ENCODE results near the gene MACROH2A2.

DNA sequence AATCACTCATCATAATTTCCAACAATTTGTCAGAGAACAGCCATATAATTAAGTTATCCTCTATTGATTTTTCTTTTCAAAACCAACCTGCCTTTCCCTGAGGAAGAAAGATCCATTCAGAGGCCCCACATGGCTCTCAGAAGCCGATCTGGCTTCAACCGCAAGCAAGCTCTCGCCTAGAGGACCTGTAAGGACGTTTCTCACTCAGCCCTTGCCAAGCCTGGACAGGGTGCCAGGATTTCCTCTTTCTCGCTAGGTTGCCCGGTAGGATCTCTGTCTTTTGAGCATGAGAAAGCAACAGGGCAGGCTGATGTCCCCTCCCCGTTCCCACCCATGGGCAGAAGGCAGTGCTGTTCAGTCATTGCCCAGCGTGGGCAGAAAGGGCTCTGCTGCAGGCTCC is 67.0 kb downstream of the MACROH2A2 start:
- no peak for TF ChIP-seq RAD21 (IDR thresholded peaks at IDR 0.05; ENCODE audit: low read length)
- no peak for TF ChIP-seq CTCF (conservative IDR thresholded peaks at IDR 0.05; ENCODE audit: low read depth, low read length)
- TF ChIP-seq MAZ (IDR thresholded peaks at IDR 0.05; ENCODE audit: borderline replicate concordance, low read depth, low read length): no peak
- no peak for TF ChIP-seq POLR2A (IDR thresholded peaks at IDR 0.05; ENCODE audit: low read depth, low read length)
- TF ChIP-seq RFX5 (IDR thresholded peaks at IDR 0.05; ENCODE audit: low read depth, low read length): no peak
- TF ChIP-seq MAFK (IDR thresholded peaks at IDR 0.05; ENCODE audit: low read depth, low read length): no peak
- TF ChIP-seq MXI1 (IDR thresholded peaks at IDR 0.05; ENCODE audit: borderline replicate concordance, low read depth, low read length): no peak
- TF ChIP-seq SMC3 (IDR thresholded peaks at IDR 0.05; ENCODE audit: low read depth, low read length): no peak
- TF ChIP-seq, protein P1, sequence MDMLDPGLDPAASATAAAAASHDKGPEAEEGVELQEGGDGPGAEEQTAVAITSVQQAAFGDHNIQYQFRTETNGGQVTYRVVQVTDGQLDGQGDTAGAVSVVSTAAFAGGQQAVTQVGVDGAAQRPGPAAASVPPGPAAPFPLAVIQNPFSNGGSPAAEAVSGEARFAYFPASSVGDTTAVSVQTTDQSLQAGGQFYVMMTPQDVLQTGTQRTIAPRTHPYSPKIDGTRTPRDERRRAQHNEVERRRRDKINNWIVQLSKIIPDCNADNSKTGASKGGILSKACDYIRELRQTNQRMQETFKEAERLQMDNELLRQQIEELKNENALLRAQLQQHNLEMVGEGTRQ (IDR thresholded peaks at IDR 0.05; ENCODE audit: low read depth, low read length): no peak
- no peak for TF ChIP-seq CHD1 (IDR thresholded peaks at IDR 0.05; ENCODE audit: low read depth, low read length)
- TF ChIP-seq NFE2L2 (IDR thresholded peaks at IDR 0.05; ENCODE audit: low read depth, low read length): no peak
- no peak for TF ChIP-seq CEBPB (IDR thresholded peaks at IDR 0.05; ENCODE audit: low read depth, low read length)
